Mucosa of descending colon (tissue), 3 donors: Measurements from ENCODE around the gene NFS1. TPM values are rescaled to one million over a fixed set of nuclear protein-coding genes. Genes with fewer than 3 reads are reported as not detected.
"Not testable (repeated sequence)": the region's sequence is repeated elsewhere in the genome, so short reads cannot be mapped to it uniquely, and the experiment has no call there.

Experiments
- ATAC-seq: fragments of 200-7000 bp; cut with Tn5 transposase; one replicate; pipeline ENCODE4 v1.9.1; 2020; ENCODE audit warnings: mild to moderate bottlenecking, moderate library complexity
- DNase-seq, 3 donors: peaks; one replicate each; pipeline ENCODE4 v3.0.0-alpha.2; 2020
- H3K36me3 ChIP-seq: fragments of 200-600 bp; one replicate; pipeline ENCODE4 v1.8.0; 2021; ENCODE audit warnings: low read depth, mild to moderate bottlenecking
- H3K4me1 ChIP-seq: fragments of 200-600 bp; one replicate; pipeline ENCODE4 v1.8.0; 2021; ENCODE audit warnings: low read depth, mild to moderate bottlenecking
- H3K4me3 ChIP-seq: fragments of 200-600 bp; one replicate; pipeline ENCODE4 v1.8.0; 2021; ENCODE audit warnings: mild to moderate bottlenecking
- H3K9me3 ChIP-seq: fragments of 200-600 bp; one replicate; pipeline ENCODE4 v1.8.0; 2021; ENCODE audit warnings: mild to moderate bottlenecking
- CTCF ChIP-seq: fragments of 200-600 bp; IDR thresholded peaks from one replicate; pipeline ENCODE4 v1.8.0; 2022; ENCODE audit warnings: antibody characterized with exemption, mild to moderate bottlenecking
- intact Hi-C, 2 donors: fragments of 100-400 bp; cut with DNase I in 1 of 2; cut with micrococcal nuclease in 1 of 2; formaldehyde crosslinking; loops; one replicate each; pipeline versions ENCODE4 v1.11.0 to v1.11.1; 2022; cut with DNase I, micrococcal nuclease
- total RNA-seq, 3 donors: library from RNA; stranded (reverse); fragmentation: NEBNext Ultra II Directional in 2 of 3; extraction: Animal tissue kit (Norgen Biotek cat#: 25700) in 2 of 3; gene quantifications; one replicate each; pipeline versions ENCODE4 v1.2.1 to v1.2.4, GENCODE V29; 2021 to 2023
- donor health status: DM: no; HTN: no; CAD: no; lungs with moderate emphysema.
- donor health status: DM: no; HTN: no; CAD: no.
- donor health status: DM: no; HTN: yes; CAD: no.

The NFS1 gene
- total RNA-seq, 3 donors from 2014 or later: 31.2 to 42.8 (median 32.1) TPM

DNA sequence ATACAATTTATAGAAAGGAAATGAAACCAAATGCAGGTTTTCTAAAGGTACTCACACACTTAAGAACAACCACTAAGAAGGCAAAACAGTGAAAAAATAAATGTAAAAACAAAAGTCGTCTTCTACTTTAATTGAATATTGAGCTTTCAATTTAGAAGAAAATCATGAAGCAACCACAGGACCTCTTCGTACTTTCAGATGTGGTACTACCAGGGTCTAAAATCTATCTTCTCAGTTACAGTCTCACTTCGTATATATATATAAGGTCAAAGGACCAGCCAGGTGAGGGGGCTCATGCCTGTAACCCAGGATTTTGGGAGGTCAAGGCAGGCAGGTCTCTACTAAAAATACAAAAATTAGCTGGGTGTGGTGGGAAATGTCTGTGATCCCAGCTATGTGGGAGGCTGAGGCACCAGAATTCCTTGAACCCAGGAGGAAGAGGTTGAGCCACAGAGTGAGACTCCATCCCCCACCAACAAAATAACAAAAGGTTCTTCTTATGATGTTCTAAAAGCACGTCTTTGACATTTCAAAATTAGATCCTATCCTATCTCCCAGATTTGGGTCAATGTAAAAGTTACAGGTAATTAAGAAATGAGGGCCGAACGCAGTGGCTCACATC lies 12.5 kb upstream of the NFS1 start:
- intact Hi-C loops: no loop called here
- ATAC-seq (no peak), DNase-seq (no peak)
- no peaks in the 10 kb centered on the region for H3K9me3 ChIP-seq
- TF ChIP-seq CTCF: no peak
- no peak overlapping the region for H3K4me3 ChIP-seq
- H3K4me1 ChIP-seq: no peaks in the 10 kb centered on the region
- H3K36me3 ChIP-seq: peaks cover 37% of the 10 kb centered on the region

GRCh38 chr20:35710884-35711587 lies 11.9 kb upstream of the NFS1 start:
- no peaks in the 10 kb centered on the region for H3K4me1 ChIP-seq
- intact Hi-C loops: no loop called here
- H3K4me3 ChIP-seq: no peak overlapping the region
- ATAC-seq: no peak
- no peak for TF ChIP-seq CTCF
- H3K9me3 ChIP-seq: no peaks in the 10 kb centered on the region
- peaks cover 33% of the 10 kb centered on the region for H3K36me3 ChIP-seq
- no peak for DNase-seq

GRCh38 chr20:35710039-35710438 lies 10.9 kb upstream of the NFS1 start:
- H3K36me3 ChIP-seq: peaks cover 39% of the 10 kb centered on the region
- H3K9me3 ChIP-seq: no peaks in the 10 kb centered on the region
- no peaks in the 10 kb centered on the region for H3K4me1 ChIP-seq
- DNase-seq (no peak), ATAC-seq (no peak)
- TF ChIP-seq CTCF: no peak
- no peak overlapping the region for H3K4me3 ChIP-seq
- intact Hi-C loops: no loop called here

DNA sequence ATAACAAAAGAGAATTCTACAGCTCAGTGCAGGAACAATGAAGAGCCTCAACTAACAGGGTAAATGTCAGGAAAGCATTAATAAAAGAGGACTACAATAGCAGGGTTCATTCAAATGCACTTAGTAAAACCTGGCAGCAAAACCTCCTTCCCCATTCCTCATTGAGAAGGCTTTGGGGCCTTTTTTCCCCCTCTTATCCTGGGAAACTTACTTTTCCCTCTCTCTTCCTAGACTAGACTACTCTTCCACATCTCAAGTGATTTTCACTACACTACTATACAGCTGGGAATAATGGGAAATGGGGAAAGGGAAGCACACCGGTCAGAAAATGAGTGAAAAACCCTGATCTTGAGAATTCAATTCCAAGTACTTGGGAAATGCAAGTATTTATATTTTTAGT lies 10.1 kb upstream of the NFS1 start:
- Histone ChIP-seq H3K4me3 (no peak overlapping the region), H3K4me1 (no peaks in the 10 kb centered on the region), H3K36me3 (peaks cover 39% of the 10 kb centered on the region), H3K9me3 (no peaks in the 10 kb centered on the region)
- intact Hi-C loops: no loop called here
- no peak for ATAC-seq
- no peak for DNase-seq
- no peak for TF ChIP-seq CTCF

DNA sequence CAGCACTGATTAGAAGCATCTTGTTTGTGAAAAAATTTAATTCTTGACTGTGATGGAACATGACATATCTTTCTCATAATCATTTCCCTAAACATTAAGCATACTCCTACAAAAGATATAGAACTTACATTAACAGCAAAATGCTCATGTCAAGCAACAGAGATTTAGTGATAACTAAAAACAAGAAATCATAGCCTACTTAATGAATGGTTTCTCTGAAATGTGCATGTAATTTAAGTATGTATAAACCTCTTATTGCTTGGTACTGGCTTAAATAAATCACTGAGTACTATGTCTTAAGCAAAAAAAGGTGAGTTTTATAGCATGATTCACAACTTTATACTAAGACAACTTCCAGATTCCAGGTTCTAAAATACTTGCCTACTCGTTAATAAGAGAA lies 9.3 kb upstream of the NFS1 start:
- DNase-seq (no peak), ATAC-seq (no peak)
- intact Hi-C loops: no loop called here
- peaks cover 43% of the 10 kb centered on the region for H3K36me3 ChIP-seq
- TF ChIP-seq CTCF: no peak
- no peak overlapping the region for H3K4me3 ChIP-seq
- H3K9me3 ChIP-seq: no peaks in the 10 kb centered on the region
- H3K4me1 ChIP-seq: no peaks in the 10 kb centered on the region

DNA sequence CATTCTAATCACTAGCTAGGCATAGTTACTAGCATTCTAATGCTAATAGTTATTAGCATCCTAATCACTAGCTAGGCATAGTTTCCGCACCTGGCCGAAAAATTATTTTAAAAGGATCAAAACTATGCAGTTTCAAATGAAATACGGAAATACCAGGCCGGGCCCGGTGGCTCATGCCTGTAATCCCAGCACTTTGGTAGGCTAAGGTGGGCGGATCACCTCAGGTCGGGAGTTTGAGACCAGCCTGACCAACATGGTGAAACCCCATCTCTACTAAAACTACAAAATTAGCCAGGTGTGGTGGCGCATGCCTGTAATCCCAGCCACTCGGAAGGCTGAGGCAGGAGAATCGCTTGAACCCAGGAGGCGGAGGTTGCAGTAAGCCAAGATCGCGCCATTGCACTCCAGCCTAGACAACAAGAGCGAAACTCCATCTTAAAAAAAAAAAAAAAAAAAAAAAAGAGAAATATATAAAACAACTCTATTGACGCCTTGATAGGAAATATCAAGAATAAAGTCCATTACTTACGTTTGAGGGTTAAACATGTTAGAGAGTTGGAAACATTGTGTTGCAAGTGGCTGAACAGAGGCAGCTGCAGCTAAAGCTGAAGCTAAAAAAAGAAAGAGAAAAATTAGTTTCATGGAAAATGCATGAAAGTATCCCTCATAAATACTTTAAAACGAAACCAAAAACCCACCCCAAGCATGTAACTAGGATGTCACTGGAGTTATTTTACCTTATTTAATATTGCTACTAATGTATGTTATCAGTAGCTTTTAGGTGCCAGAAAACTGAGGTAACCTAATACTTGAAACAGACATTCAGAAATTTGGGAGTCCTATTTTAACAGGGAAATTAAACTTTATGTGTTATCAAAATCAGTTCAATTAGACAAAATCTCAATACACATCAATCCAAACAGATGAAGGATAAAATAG lies 7.7 kb upstream of the NFS1 start:
- ATAC-seq, DNase-seq, intact Hi-C loops, H3K4me3 ChIP-seq, H3K9me3 ChIP-seq, H3K4me1 ChIP-seq: not testable (repeated sequence)
- H3K36me3 ChIP-seq: peaks cover 34% of the 10 kb centered on the region

GRCh38 chr20:35705894-35706293 lies 6.7 kb upstream of the NFS1 start:
- H3K4me1 ChIP-seq, DNase-seq, ATAC-seq, intact Hi-C loops, H3K4me3 ChIP-seq, H3K9me3 ChIP-seq: not testable (repeated sequence)
- peaks cover 34% of the 10 kb centered on the region for H3K36me3 ChIP-seq
